Loucy (cell line): ENCODE measurements around the gene NECTIN2.
A peak's percentile ranks its signal among the peaks of the same experiment; 100 is the strongest.

Experiments used
- H2AFZ ChIP-seq: fragments of 200-600 bp; sonication (generic); 2 replicates; pipeline ENCODE4 v1.6.0; 2016; ENCODE audit warnings: antibody characterized with exemption, mild to moderate bottlenecking, low read length, moderate library complexity
- H3F3A ChIP-seq: fragments of 200-600 bp; 2 replicates; pipeline ENCODE4 v1.6.0; 2016; ENCODE audit warnings: antibody characterized with exemption, low read depth, mild to moderate bottlenecking
- H3K27me3 ChIP-seq: fragments of 200-600 bp; sonication (generic); 2 replicates; pipeline ENCODE4 v1.6.1; 2014; ENCODE audit warnings: low read length, mild to moderate bottlenecking; ENCODE audit not compliant: insufficient read depth, poor library complexity, severe bottlenecking
- H3K36me3 ChIP-seq: fragments of 200-600 bp; sonication (generic); 2 replicates; pipeline ENCODE4 v1.6.1; 2016; ENCODE audit warnings: low read length; ENCODE audit not compliant: insufficient read depth
- H3K4me1 ChIP-seq: fragments of 200-600 bp; sonication (generic); 2 replicates; pipeline ENCODE4 v1.5.1; 2014; ENCODE audit warnings: low read length, mild to moderate bottlenecking; ENCODE audit not compliant: insufficient read depth, poor library complexity, severe bottlenecking
- H3K4me2 ChIP-seq: fragments of 200-600 bp; sonication (generic); 2 replicates; pipeline ENCODE4 v1.6.0; 2014; ENCODE audit warnings: antibody characterized with exemption, low read length, low read depth, mild to moderate bottlenecking; ENCODE audit not compliant: poor library complexity, severe bottlenecking
- H3K4me3 ChIP-seq: fragments of 200-600 bp; sonication (generic); 2 replicates; pipeline ENCODE4 v1.5.1; 2014; ENCODE audit warnings: low read length, mild to moderate bottlenecking, mixed read lengths; ENCODE audit not compliant: poor library complexity, severe bottlenecking
- H3K79me2 ChIP-seq: fragments of 200-600 bp; sonication (generic); 2 replicates; pipeline ENCODE4 v1.6.1; 2014; ENCODE audit warnings: low read length; ENCODE audit not compliant: insufficient read depth
- H3K9ac ChIP-seq: fragments of 200-600 bp; sonication (generic); 2 replicates; pipeline ENCODE4 v1.6.0; 2014; ENCODE audit warnings: mild to moderate bottlenecking, low read depth, low read length, moderate library complexity; ENCODE audit not compliant: poor library complexity, severe bottlenecking
- H3K9me2 ChIP-seq: fragments of 200-600 bp; sonication (generic); replicated peaks from 2 replicates; pipeline ENCODE4 v1.6.1; 2016; ENCODE audit warnings: low read depth, low read length, mixed read lengths
- H3K9me3 ChIP-seq: fragments of 200-600 bp; sonication (generic); 2 replicates; pipeline ENCODE4 v1.6.1; 2014; ENCODE audit warnings: mild to moderate bottlenecking, antibody characterized with exemption, low read length, low read depth; ENCODE audit not compliant: insufficient read depth
- H4K20me1 ChIP-seq: fragments of 200-600 bp; sonication (generic); 2 replicates; pipeline ENCODE4 v1.6.0; 2014; ENCODE audit warnings: antibody characterized with exemption, low read length, mild to moderate bottlenecking; ENCODE audit not compliant: insufficient read depth, poor library complexity, severe bottlenecking
- CTCF ChIP-seq: fragments of 200-600 bp; sonication (generic); conservative IDR thresholded peaks from 2 replicates; pipeline ENCODE4 v1.5.1; 2014; ENCODE audit warnings: mild to moderate bottlenecking, antibody characterized with exemption, low read length
- EZH2phosphoT487 ChIP-seq: fragments of 200-600 bp; IDR thresholded peaks from 2 replicates; pipeline ENCODE4 v1.6.1; 2018; ENCODE audit warnings: antibody characterized with exemption, mild to moderate bottlenecking, moderate library complexity, borderline replicate concordance

The NECTIN2 gene

GRCh38 chr19:44845612-44846454 is at the start of gene NECTIN2:
Gene NECTIN2, plus strand, starts transcription at chr19:44846297. Its CDS starts 229 bp downstream, at chr19:44846526.
- TF ChIP-seq EZH2phosphoT487 (no peak), CTCF (peak; percentile 84)
- Histone ChIP-seq H3K4me3 (peak within 1 kb of the TSS; percentile 70), H3K79me2 (no peaks in the 10 kb centered on the region), H3F3A (no peaks in the 10 kb centered on the region), H3K9ac (peak within 1 kb of the TSS; percentile 81), H4K20me1 (peaks cover 5% of the 10 kb centered on the region), H2AFZ (peak within 1 kb of the TSS; percentile 87), H3K4me2 (peak within 1 kb of the TSS; percentile 70), H3K36me3 (no peaks in the 10 kb centered on the region), H3K4me1 (peaks cover 35% of the 10 kb centered on the region), H3K9me3 (no peaks in the 10 kb centered on the region), H3K9me2 (no peaks in the 10 kb centered on the region), H3K27me3 (no peaks in the 10 kb centered on the region)

DNA sequence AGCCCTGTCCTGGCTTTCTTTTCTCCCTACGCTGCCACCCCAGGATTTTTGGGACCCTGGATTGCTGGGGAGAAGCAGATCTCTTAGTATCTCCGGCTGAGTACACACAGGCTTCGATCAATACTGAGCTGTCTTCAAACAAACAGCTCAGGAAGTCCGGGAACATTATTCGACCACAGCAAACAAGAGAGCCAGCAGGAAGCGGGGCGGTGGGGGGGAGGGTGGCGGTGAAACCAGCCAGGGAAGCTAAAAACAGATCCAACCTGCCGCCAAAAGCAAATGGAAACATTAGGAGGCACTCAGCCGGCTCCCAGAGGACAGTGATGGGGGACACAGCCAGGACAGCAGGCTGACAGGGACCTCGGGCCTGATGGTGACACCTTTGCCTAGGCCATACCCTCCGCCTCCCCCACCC is 49.4 kb upstream of the NECTIN2 start:
- Histone ChIP-seq H3K9ac (no peak overlapping the region), H3K27me3 (no peaks in the 10 kb centered on the region), H3K79me2 (no peaks in the 10 kb centered on the region), H2AFZ (no peak overlapping the region), H3K4me3 (no peak overlapping the region), H3K4me2 (no peak overlapping the region), H3K4me1 (no peaks in the 10 kb centered on the region), H3K9me3 (no peaks in the 10 kb centered on the region), H4K20me1 (no peaks in the 10 kb centered on the region), H3K9me2 (no peaks in the 10 kb centered on the region), H3F3A (no peaks in the 10 kb centered on the region), H3K36me3 (no peaks in the 10 kb centered on the region)
- TF ChIP-seq CTCF: no peak
- TF ChIP-seq EZH2phosphoT487: no peak

DNA sequence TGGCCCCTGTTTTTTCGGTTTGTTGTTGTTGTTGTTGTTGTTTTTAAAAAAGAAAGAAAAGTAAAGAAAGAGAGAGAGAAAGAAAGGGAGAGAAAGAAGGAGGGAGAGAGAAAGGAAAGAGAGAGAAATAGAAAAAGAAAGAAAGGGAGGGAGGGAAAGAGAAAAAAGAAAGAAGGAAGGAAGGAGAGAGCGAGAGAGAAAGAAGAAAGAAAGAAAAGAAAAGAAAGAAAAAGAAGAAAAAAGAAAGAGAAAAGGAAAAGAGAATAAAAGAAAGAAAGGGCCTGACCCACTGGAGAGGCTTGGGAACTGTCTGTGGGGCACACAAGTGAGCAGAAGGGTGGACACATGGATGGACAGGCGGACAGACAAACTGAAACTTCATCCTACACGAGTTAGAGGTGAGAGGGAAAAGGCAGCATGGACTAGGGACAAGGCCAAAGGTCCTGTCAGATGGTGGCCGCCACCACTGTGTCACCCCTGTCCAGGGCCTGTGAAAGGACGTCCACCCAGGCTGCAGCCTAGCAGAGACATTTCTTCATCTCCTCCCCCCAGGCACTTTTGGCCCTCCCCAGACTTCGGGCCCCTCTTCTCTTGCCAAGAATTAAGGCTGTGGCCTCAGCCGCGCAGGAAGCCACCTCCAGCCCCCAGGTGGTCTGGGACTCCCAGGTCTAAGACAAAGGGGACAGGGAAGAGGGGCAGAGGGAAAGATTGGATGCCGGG is 46.3 kb upstream of the NECTIN2 start:
- Histone ChIP-seq H3K79me2 (no peaks in the 10 kb centered on the region), H3K9me3 (no peaks in the 10 kb centered on the region), H4K20me1 (no peaks in the 10 kb centered on the region), H3K9me2 (no peaks in the 10 kb centered on the region), H3K4me1 (no peaks in the 10 kb centered on the region), H3K4me2 (no peak overlapping the region), H3K36me3 (no peaks in the 10 kb centered on the region), H3K9ac (no peak overlapping the region), H2AFZ (no peak overlapping the region), H3K27me3 (no peaks in the 10 kb centered on the region), H3K4me3 (no peak overlapping the region), H3F3A (no peaks in the 10 kb centered on the region)
- no peak for TF ChIP-seq EZH2phosphoT487
- no peak for TF ChIP-seq CTCF
